Midbrain (tissue), 1 donor: ENCODE results near the gene ARMC3.
"Not testable (repeated sequence)": the region's sequence is repeated elsewhere in the genome, so short reads cannot be mapped to it uniquely, and the experiment has no call there.

ENCODE experiments used
- DNase-seq: peaks from one replicate; lab custom pipeline; 2025; lab: John Stamatoyannopoulos, UW

Gene ARMC3

GRCh38 chr10:22927661-22928403 lies at the start of gene ARMC3:
Gene ARMC3 (plus strand): TSS chr10:22928053. CDS start chr10:22931997, 3,944 bp downstream.
- DNase-seq, result peak; percentile 81

GRCh38 chr10:22891797-22892196 lies 36.1 kb upstream of the ARMC3 start:
- no peak for DNase-seq

- DNase-seq, result no peak
Observed at GRCh38 chr10:22893781-22894180, 34.1 kb upstream of the ARMC3 start.

DNA sequence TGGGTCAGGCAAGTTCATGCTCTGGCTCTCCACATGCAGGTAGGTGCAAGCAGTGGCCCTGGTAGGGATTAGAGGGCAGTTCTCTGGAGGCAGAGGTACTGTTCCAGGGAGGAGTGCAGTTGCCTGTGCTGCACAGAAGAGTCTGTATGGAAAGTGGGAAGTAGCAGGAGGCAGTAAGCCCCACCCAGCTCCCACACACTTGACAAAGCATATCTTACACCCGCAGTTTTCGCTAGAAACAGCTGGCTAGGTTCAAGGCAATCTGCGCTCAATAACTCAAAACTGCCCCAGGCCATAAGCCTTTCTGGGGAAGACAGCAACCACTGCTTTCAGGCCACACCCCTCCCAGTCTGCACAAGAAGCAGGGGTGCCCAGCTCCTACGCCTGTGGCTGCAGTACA lies 33.1 kb upstream of the ARMC3 start:
- no peak for DNase-seq

GRCh38 chr10:22895252-22895651 lies 32.6 kb upstream of the ARMC3 start:
- no peak for DNase-seq

- DNase-seq, result no peak
Observed at GRCh38 chr10:22897371-22897770, 30.5 kb upstream of the ARMC3 start.

DNA sequence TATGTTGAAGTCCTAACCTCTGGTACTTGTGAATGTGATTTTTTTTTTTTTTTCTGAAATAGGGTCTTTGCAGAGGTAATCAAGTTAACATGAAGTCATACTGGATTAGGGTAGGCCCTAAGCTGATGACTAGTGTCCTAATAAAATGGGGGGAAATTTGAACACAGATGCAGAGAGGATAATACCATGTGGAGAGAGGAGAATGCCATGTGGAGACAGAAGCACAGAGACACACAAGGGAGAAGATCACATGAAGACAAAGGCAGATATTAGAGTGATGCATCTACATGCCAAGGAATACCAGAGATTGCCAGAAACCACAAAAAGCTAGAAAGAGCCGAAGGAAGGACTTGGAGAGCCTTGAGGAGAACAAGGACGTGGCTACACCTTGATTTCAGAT lies 28.5 kb upstream of the ARMC3 start:
- no peak for DNase-seq

GRCh38 chr10:22899775-22900174 lies 28.1 kb upstream of the ARMC3 start:
- no peak for DNase-seq

DNA sequence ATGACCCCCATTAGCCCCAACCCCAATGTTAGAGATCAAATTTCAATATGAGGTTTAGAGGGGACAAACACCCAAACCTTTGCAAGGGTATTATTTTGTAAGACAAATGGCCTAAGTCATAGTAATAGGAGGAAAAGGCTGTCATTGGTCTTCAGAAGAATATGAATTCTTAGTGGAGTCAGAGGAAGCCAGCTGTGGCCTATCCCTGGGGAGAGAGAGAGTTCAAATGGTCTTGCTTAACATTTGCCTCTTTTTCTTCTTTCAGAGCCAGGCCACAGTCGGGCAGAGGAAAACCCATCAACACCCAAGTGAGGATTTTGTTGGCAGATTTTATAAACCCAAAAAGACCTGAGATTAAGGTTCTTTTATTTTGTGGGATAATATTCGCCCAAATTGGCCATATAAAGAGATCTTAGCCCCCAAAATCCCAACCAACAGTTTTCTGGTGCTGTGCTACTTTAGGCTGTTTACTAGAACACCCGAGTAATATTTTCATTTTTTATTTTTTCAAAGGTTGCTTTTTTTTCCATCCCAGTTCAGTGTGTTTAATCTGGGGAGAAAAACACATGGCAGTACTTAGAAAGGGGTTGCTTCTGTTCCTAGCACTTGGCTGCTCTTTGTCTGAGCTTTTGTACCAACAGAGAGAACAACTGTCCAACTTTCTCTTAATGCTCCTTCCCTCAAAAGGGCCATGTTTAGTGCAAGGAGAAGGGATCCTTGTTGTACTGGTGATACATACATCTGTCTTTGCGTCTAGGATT lies 26.8 kb upstream of the ARMC3 start:
- DNase-seq, result no peak

DNA sequence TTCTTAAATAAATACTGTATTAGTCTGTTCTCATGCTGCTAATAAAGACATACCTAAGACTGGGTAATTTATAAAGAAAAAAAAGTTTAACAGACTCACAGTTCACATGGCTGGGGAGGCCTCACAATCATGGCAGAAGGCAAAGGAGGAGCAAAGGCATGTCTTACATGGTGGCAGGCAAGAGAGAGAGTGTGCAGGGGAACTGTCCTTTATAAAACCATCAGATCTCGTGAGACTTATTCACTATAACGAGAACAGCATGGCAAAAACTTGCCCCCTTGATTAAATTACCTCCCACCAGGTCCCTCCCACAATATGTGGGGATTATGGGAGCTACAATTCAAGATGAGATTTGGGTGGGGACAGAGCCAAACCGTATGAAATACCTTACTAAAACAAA lies 25.7 kb upstream of the ARMC3 start:
- DNase-seq, result not testable (repeated sequence)

GRCh38 chr10:22903694-22904093 lies 24.2 kb upstream of the ARMC3 start:
- DNase-seq, result no peak

DNA sequence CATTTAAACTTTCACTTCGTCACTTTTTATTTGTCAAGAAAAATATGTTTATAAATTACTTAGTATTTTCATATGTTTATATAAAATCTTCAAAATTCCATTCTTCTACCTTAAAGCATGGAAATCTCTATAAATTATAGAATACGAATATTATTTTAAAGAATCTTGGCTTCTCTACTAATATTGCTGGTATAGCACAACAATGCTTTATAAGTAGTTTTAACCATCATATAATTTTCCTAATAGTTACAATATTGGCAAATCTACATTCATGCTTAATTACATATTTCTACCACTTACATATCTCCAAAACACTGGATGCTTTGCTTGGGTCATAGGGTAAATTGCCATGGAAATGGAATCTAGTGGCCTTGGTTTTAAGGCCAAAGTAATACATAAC lies 21.1 kb upstream of the ARMC3 start:
- DNase-seq, result no peak

- DNase-seq, result no peak
Observed at GRCh38 chr10:22908837-22909236, 19.0 kb upstream of the ARMC3 start.

DNA sequence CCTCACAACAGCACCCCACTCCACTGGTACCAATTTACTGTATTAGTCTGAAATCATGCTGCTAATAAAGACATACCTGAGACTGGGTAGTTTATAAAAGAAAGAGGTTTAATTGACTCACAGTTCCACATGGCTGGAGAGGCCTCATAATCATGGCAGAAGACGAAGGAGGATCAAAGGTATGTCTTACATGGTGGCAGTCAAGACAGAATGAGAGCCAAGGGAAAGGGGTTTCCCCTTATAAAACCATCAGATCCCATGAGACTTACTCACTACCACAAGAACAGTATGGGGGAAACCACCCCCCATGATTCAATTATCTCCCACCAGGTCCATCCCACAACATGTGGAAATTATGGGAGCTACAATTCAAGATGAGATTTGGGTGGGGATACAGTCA lies 18.2 kb upstream of the ARMC3 start:
- DNase-seq, result not testable (repeated sequence)

- DNase-seq, result no peak
Observed at GRCh38 chr10:22911067-22911466, 16.8 kb upstream of the ARMC3 start.

DNA sequence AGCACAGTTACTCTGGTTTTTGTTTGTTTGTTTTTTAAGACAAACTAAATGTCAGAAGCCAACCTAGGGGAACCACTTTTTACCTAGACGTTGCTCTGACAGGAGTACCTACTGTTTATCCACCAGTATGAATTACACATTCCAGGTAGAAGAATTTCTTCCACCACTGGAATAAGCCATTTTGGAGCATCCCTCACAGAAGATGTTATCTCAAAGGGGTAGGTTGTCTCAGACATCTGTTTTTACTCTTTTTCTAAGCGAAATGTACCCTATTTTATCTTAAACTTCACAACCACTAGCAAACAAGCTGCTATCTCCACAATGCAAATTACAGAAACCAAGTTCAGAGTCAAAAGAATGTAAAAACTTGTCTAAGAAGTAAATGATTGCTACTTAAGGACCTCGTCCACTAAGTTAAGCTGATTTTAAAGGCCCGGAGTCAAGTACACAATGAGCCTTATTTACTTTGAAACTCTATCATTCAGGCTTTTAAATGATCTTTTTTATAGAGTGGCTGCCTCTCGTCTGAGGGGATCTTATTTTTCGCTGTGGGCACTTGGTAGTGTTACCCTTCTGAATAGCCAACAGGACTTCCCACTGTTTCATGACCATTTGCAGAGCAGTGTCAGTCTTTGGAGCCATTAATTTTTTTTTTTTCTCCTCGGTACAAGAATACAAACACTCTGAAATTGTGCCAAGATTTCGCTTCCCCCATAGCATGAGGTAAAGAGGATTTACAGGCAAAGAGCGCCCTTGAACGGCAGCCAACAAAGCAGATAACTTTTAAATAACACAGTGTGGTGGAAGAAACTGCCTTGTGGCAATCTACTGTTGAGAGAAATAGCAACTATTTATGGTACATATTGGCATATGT lies 15.7 kb upstream of the ARMC3 start:
- peak; percentile 4 for DNase-seq

DNA sequence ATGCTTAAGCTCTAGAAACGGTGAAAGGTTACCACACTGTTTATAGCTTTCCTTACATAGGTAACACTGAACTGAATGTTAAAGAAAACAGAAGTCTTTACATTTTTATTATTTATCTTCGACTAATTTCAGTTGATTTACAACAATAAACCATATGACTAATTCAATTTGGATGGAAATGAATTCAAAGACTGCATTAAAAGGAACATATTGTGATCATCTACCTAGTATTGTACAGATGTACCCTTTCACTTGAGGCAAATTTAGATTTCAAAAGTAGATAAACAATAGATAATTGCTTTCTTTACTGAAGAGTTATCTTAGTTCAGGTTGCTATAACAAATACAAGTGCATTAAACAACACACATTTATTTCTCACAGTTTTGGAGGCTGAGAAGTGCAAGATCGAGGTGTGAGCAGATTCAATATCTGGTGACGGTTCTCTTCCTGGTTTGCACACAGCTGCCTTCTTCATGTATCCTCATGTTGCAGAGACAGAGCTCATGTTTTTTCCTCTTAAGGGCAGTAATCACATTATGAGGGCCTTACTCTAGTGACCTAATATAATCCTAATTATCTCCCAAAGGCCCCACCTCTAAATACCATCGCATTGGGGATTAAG lies 15.0 kb upstream of the ARMC3 start:
- DNase-seq, result no peak

DNA sequence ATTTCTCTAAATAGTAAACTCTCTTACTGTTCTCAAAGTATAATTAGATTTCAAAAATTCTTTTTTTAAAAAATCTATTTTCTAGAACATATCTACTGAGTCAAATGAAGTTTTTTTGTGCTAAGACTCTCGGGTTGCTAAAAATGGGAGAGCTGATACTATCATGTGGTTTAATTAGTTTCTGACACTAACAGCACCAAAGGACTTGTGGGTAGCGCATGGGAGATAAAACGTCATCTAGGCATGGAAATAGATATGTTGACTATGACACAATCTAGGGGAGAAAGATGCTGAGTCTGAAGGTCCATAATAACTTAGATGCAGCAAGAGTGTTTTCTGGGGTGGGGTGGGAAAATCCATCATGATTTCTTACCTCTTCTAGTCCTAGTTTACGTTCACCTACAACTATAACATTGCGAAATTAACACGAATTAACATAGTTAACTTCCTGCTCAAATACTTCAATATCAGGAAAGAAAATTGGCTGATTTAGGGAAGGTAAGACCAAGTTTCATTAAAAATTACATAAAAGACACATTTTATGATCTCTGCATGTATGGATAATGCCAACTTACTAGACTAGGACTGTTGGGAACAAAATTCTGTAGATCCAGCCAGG lies 14.3 kb upstream of the ARMC3 start:
- no peak for DNase-seq

DNA sequence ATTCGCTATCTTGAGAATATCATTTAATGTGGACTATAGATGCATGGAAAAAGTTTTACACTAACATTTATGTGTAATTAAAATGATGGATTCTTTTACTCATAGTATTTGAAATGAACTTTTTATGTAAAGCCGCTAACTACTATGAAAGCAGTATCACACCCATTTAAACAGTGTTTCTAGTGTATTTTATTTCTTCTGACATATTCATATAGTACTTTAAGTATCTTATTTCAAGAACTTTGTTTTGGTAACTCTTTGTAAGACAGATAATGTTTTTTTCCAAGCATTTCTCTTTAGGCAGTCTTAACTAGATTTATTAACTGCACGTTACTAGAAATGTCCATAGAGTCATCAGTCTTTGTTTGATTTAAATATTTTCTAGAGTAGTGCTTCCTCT lies 12.5 kb upstream of the ARMC3 start:
- no peak for DNase-seq

DNA sequence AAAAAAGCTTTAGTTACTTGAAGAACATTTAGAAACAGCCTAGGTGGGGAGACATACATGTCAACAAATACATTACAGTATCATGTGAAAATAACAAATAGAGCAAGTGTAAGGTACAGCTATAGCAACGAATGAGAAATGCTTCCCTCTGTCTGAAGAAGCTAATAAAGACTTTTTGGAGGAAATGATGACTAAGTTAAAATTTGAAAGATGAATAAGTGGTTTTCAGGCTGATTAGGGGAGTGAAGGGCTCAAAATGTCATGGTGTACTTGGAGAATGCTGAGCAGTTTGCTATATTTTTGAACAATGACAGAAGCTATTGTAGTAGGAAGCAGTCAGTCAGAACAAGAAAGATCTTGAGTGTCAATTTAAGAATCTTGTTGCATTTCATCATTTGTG lies 2.8 kb upstream of the ARMC3 start:
- DNase-seq, result no peak

DNA sequence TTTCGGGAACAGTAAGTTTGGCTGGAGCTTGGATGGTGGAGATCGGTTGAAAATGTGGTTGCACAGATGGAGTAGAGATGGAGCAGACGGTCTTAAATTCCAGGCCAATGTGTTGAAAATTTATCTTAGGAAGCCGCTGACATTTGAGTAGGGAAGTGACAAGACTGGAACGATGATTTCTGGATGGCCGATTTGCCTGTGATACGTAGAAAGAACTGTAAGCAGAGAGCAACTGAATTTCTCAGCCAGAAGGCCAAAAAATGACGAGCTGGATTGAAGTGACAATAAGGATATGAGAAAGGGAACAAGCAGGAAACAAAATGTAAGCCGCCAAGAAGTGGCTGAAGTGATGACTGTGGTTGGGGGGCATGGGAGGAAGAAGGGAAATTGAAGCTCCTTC lies 687 bp upstream of the ARMC3 start:
- no peak for DNase-seq

DNA sequence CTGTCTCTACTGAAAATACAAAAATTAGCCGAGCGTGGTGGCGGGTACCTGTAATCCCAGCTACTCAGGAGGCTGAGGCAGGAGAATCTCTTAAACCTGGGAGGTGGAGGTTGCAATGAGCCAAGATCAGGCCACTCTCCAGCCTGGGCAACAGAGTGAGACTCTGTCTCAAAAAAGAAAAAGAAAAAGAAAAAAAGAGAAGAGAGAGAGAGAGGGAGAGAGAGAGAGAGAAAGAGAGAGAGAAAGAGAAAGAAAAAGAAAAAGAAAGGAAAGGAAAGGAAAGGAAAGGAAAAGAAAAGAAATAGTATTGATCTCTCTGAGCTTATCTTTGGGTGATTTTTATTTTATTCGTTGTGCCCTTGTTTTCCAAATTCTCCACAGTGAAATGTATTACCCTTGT lies 1.2 kb downstream of the ARMC3 start:
- not testable (repeated sequence) for DNase-seq
